Dedifferentiated amniotic fluid mesenchymal stem cell (primary cell): Measurements from ENCODE around the gene VPS37D.

Source experiments
- DNase-seq: peaks from one replicate; pipeline ENCODE4 v3.0.0-alpha.2; 2016; ENCODE audit errors: extremely low spot score

The VPS37D gene

GRCh38 chr7:73680501-73680900 lies 12.9 kb downstream of the VPS37D start:
- DNase-seq: no peak

- no peak for DNase-seq
Observed at GRCh38 chr7:73681031-73681430, 13.4 kb downstream of the VPS37D start.

GRCh38 chr7:73682745-73683055 lies 15.1 kb downstream of the VPS37D start:
- DNase-seq: no peak

- peak; percentile 94 for DNase-seq
Observed at GRCh38 chr7:73683056-73683787, 15.6 kb downstream of the VPS37D start, which contains the start of the genes BUD23 and DNAJC30. Gene BUD23 (plus strand): TSS chr7:73683597. CDS start chr7:73683626, 29 bp downstream. Gene DNAJC30 (minus strand): TSS chr7:73683453. CDS start chr7:73683423, 30 bp downstream.

GRCh38 chr7:73683788-73684693 lies 16.4 kb downstream of the VPS37D start:
- DNase-seq: no peak

- DNase-seq: no peak
Observed at GRCh38 chr7:73685311-73685710, 17.7 kb downstream of the VPS37D start.

GRCh38 chr7:73688288-73688687 lies 20.7 kb downstream of the VPS37D start:
- no peak for DNase-seq

- DNase-seq: no peak
Observed at GRCh38 chr7:73690646-73691045, 23.0 kb downstream of the VPS37D start.

GRCh38 chr7:73696372-73696771 lies 28.7 kb downstream of the VPS37D start:
- no peak for DNase-seq

- DNase-seq: no peak
Observed at GRCh38 chr7:73698410-73698809, 30.8 kb downstream of the VPS37D start.

- DNase-seq: no peak
Observed at GRCh38 chr7:73699370-73700068, 31.9 kb downstream of the VPS37D start.

- DNase-seq: no peak
Observed at GRCh38 chr7:73700069-73700423, 32.4 kb downstream of the VPS37D start.

GRCh38 chr7:73700581-73701134 lies 33.0 kb downstream of the VPS37D start:
- DNase-seq: no peak

GRCh38 chr7:73701357-73701995 lies 33.8 kb downstream of the VPS37D start:
- no peak for DNase-seq

GRCh38 chr7:73702226-73702625 lies 34.6 kb downstream of the VPS37D start:
- no peak for DNase-seq

- DNase-seq: no peak
Observed at GRCh38 chr7:73702665-73703064, 35.0 kb downstream of the VPS37D start.

GRCh38 chr7:73703225-73703624 lies 35.6 kb downstream of the VPS37D start:
- no peak for DNase-seq

- no peak for DNase-seq
Observed at GRCh38 chr7:73703757-73704639, 36.4 kb downstream of the VPS37D start.

- DNase-seq: no peak
Observed at GRCh38 chr7:73704640-73705550, 37.3 kb downstream of the VPS37D start.

GRCh38 chr7:73705551-73705920 lies 37.9 kb downstream of the VPS37D start:
- no peak for DNase-seq
